Measurements from ENCODE around the gene NR2C2AP.

DNA sequence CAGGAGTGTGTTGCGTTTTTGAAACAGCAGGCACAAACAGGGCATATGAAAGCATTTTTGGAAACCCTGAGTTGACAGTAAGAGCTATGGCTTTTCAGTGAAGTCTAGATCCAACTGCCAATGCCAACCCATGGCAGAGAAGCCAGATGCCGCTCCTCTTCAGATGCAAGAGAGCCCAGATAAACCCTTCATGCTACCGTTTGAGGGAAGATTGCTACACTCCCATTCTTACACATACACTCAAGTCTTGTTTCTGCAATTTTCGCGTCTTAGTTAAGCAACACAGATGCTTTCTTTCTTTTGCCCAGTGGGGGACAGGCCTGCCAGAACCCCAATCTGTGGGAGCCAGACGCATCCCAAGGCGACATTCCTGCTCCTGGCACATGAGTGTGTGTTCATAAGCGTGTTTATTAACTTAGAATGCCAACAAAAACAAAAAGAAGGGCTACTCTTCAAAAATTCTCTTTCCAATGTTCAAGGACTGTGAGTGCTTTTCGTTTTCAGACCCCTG lies 21.7 kb downstream of the NR2C2AP start:
- TF ChIP-seq EZH2 (IDR thresholded peaks at IDR 0.05; ENCODE audit: borderline replicate concordance, insufficient read depth, low read depth, low read length, poor library complexity, severe bottlenecking) (no peak), CTCF (IDR thresholded peaks at IDR 0.05) (no peak)
